H9 (cell line): ENCODE results near the gene VSIG8. TPM values are rescaled to one million over a fixed set of nuclear protein-coding genes. Genes with fewer than 3 reads are reported as not detected.

Experiments used
- DNase-seq: peaks from one replicate; pipeline ENCODE4 v3.0.0-alpha.2; 2017
- H2AFZ ChIP-seq: one replicate; pipeline ENCODE4 v1.6.1; 2013; ENCODE audit warnings: mild to moderate bottlenecking, low read length, control low read depth, moderate library complexity
- H2AK5ac ChIP-seq: 2 replicates; pipeline ENCODE4 v1.6.1; 2013; ENCODE audit warnings: low read length, control low read depth, mixed read lengths; ENCODE audit not compliant: insufficient read length
- H2BK120ac ChIP-seq: one replicate; pipeline ENCODE4 v1.6.1; 2013; ENCODE audit warnings: low read depth, mild to moderate bottlenecking, low read length, control low read depth, inconsistent platforms; ENCODE audit not compliant: poor library complexity, severe bottlenecking
- H2BK12ac ChIP-seq: 2 replicates; pipeline ENCODE4 v1.6.1; 2013; ENCODE audit warnings: low read length, control low read depth, mixed read lengths, low read depth; ENCODE audit not compliant: insufficient read length
- H2BK15ac ChIP-seq: 2 replicates; pipeline ENCODE4 v1.6.1; 2013; ENCODE audit warnings: low read depth, low read length, control low read depth
- H2BK20ac ChIP-seq: one replicate; pipeline ENCODE4 v1.6.1; 2013; ENCODE audit warnings: low read depth, mild to moderate bottlenecking, low read length, control low read depth, inconsistent platforms; ENCODE audit not compliant: poor library complexity, severe bottlenecking
- H2BK5ac ChIP-seq: 2 replicates; pipeline ENCODE4 v1.6.1; 2013; ENCODE audit warnings: low read length, control low read depth, mixed read lengths; ENCODE audit not compliant: insufficient read length
- H3K14ac ChIP-seq: 2 replicates; pipeline ENCODE4 v1.6.1; 2013; ENCODE audit warnings: low read length, control low read depth; ENCODE audit not compliant: insufficient read depth
- H3K18ac ChIP-seq: 2 replicates; pipeline ENCODE4 v1.6.1; 2013; ENCODE audit warnings: low read depth, mild to moderate bottlenecking, mixed read lengths, low read length, control low read depth; ENCODE audit not compliant: insufficient read length
- H3K23ac ChIP-seq: 2 replicates; pipeline ENCODE4 v1.6.1; 2013; ENCODE audit warnings: low read length, control low read depth, mixed read lengths, low read depth; ENCODE audit not compliant: insufficient read length
- H3K23me2 ChIP-seq: 2 replicates; pipeline ENCODE4 v1.6.1; 2013; ENCODE audit warnings: low read depth, mild to moderate bottlenecking, mixed read lengths, low read length, control low read depth; ENCODE audit not compliant: insufficient read length, poor library complexity, severe bottlenecking
- H3K27ac ChIP-seq: 2 replicates; pipeline ENCODE4 v1.5.1; 2013; ENCODE audit warnings: low read length, control low read depth, mixed read lengths, low read depth; ENCODE audit not compliant: insufficient read length
- H3K27me3 ChIP-seq: 2 replicates; pipeline ENCODE4 v1.6.1; 2013; ENCODE audit warnings: low read length, control low read depth, inconsistent platforms; ENCODE audit not compliant: insufficient read depth
- H3K4ac ChIP-seq: 2 replicates; pipeline ENCODE4 v1.6.1; 2013; ENCODE audit warnings: low read depth, mild to moderate bottlenecking, control low read depth, inconsistent platforms, low read length, moderate library complexity
- H3K4me1 ChIP-seq: 2 replicates; pipeline ENCODE4 v1.6.1; 2013; ENCODE audit warnings: low read length, control low read depth, inconsistent platforms; ENCODE audit not compliant: insufficient read depth
- H3K4me2 ChIP-seq: 2 replicates; pipeline ENCODE4 v1.6.1; 2013; ENCODE audit warnings: low read length, control low read depth, mixed read lengths; ENCODE audit not compliant: insufficient read length, insufficient read depth
- H3K56ac ChIP-seq: 2 replicates; pipeline ENCODE4 v1.6.1; 2013; ENCODE audit warnings: low read depth, mild to moderate bottlenecking, mixed read lengths, low read length, control low read depth; ENCODE audit not compliant: insufficient read length
- H3K79me1 ChIP-seq: 2 replicates; pipeline ENCODE4 v1.6.1; 2013; ENCODE audit warnings: low read depth, mild to moderate bottlenecking, moderate library complexity, low read length, control low read depth, inconsistent platforms; ENCODE audit not compliant: insufficient read depth, poor library complexity, severe bottlenecking
- H3K79me2 ChIP-seq: 2 replicates; pipeline ENCODE4 v1.6.1; 2013; ENCODE audit warnings: low read length, control low read depth, inconsistent platforms; ENCODE audit not compliant: insufficient read depth
- H3K9ac ChIP-seq: 2 replicates; pipeline ENCODE4 v1.6.1; 2013; ENCODE audit warnings: low read length, control low read depth, mixed read lengths; ENCODE audit not compliant: insufficient read length; ENCODE audit errors: extremely low read depth
- H3K9me3 ChIP-seq: one replicate; pipeline ENCODE4 v1.6.1; 2013; ENCODE audit warnings: low read depth, low read length, inconsistent platforms; ENCODE audit not compliant: control insufficient read depth
- H3T11ph ChIP-seq: one replicate; pipeline ENCODE4 v1.6.1; 2013; ENCODE audit warnings: mild to moderate bottlenecking, low read length, control low read depth, inconsistent platforms
- H4K20me1 ChIP-seq: one replicate; pipeline ENCODE4 v1.6.1; 2013; ENCODE audit not compliant: control insufficient read depth, insufficient read length, insufficient read depth
- H4K5ac ChIP-seq: 2 replicates; pipeline ENCODE4 v1.6.1; 2013; ENCODE audit warnings: low read depth, mild to moderate bottlenecking, mixed read lengths, low read length, control low read depth; ENCODE audit not compliant: insufficient read length
- H4K8ac ChIP-seq: replicated peaks from 2 replicates; pipeline ENCODE4 v1.6.1; 2013; ENCODE audit warnings: low read length, control low read depth, mixed read lengths, low read depth; ENCODE audit not compliant: insufficient read length
- H4K91ac ChIP-seq: 2 replicates; pipeline ENCODE4 v1.6.1; 2013; ENCODE audit warnings: low read depth, mild to moderate bottlenecking, moderate library complexity, mixed read lengths, low read length, control low read depth; ENCODE audit not compliant: insufficient read length
- H3K27ac Mint-ChIP-seq, 3 experiments: 2 replicates in 2 of 3; 3 replicates in 1 of 3; pipeline ENCODE4 v1.8.0; 2020 to 2021; ENCODE audit warnings: mixed read lengths in 3 of 3, mild to moderate bottlenecking in 1 of 3, moderate library complexity in 1 of 3
- H3K27me3 Mint-ChIP-seq: 2 replicates; pipeline ENCODE4 v1.8.0; 2021; ENCODE audit warnings: low read depth, mild to moderate bottlenecking, moderate library complexity, mixed read lengths
- H3K36me3 Mint-ChIP-seq, 3 experiments: 2 replicates in 2 of 3; 3 replicates in 1 of 3; pipeline ENCODE4 v1.8.0; 2020 to 2021; ENCODE audit warnings: low read depth in 3 of 3, mixed read lengths in 3 of 3; ENCODE audit not compliant: insufficient read depth in 1 of 3
- H3K4me1 Mint-ChIP-seq, 2 experiments: 2 replicates each; pipeline ENCODE4 v1.8.0; 2020; ENCODE audit warnings: mixed read lengths in 2 of 2
- H3K4me3 Mint-ChIP-seq, 2 experiments: 2 replicates in 1 of 2; 3 replicates in 1 of 2; pipeline ENCODE4 v1.8.0; 2020 to 2021; ENCODE audit warnings: mild to moderate bottlenecking in 2 of 2, mixed read lengths in 2 of 2, moderate library complexity in 1 of 2
- H3K9me3 Mint-ChIP-seq, 2 experiments: 2 replicates in 1 of 2; 3 replicates in 1 of 2; pipeline ENCODE4 v1.8.0; 2020; ENCODE audit warnings: mild to moderate bottlenecking in 2 of 2, mixed read lengths in 2 of 2, moderate library complexity in 1 of 2
- CTCF ChIP-seq: fragments of 200-600 bp; sonication (generic); conservative IDR thresholded peaks from 3 replicates; pipeline ENCODE4 v1.8.0; 2021; ENCODE audit warnings: antibody characterized with exemption, mild to moderate bottlenecking
- WGBS: extraction: QIAGEN DNeasy Blood & Tissue Kit; methylation state at CpG from one replicate; pipeline ENCODE4 v1.1.7; 2013; ENCODE audit warnings: missing lambda C conversion rate, low lambda C conversion rate, mixed read lengths; ENCODE audit not compliant: insufficient read length; ENCODE audit errors: extremely low coverage; 5-methylcytosine and 5-hydroxymethylcytosine counted together
- total RNA-seq: library from RNA; stranded (reverse); gene quantifications from 2 replicates; pipeline ENCODE4 v1.2.1, GENCODE V29; 2021

The VSIG8 gene
- total RNA-seq, 1 experiment from 2014 or later: not detected

GRCh38 chr1:159866905-159867663 is 4.6 kb upstream of the VSIG8 start:
- no peak overlapping the region for H2AFZ ChIP-seq
- H3K23me2 ChIP-seq: no peaks in the 10 kb centered on the region
- no peak overlapping the region for H3K4me2 ChIP-seq
- no peak overlapping the region for H3T11ph ChIP-seq
- H3K18ac ChIP-seq: no peak overlapping the region
- Mint-ChIP-seq H3K27me3 (peaks cover 21% of the 10 kb centered on the region), H3K4me1 (peaks cover 18 to 24% of the 10 kb centered on the region in 2 experiments), H3K9me3 (no peaks in the 10 kb centered on the region), H3K36me3 (no peaks in the 10 kb centered on the region; a peak in 1 of 7 replicates), H3K4me3 (no peak overlapping the region), H3K27ac (no peak overlapping the region)
- H4K20me1 ChIP-seq: peaks cover 2% of the 10 kb centered on the region
- H3K27me3 ChIP-seq: no peaks in the 10 kb centered on the region
- no peak overlapping the region for H3K23ac ChIP-seq
- H3K4ac ChIP-seq: no peak overlapping the region
- H3K14ac ChIP-seq: no peak overlapping the region
- H3K27ac ChIP-seq: no peak overlapping the region
- H4K8ac ChIP-seq: no peak overlapping the region
- H2AK5ac ChIP-seq: no peak overlapping the region
- no peak overlapping the region for H4K91ac ChIP-seq
- H3K4me1 ChIP-seq: no peaks in the 10 kb centered on the region
- no peaks in the 10 kb centered on the region for H3K9me3 ChIP-seq
- H2BK5ac ChIP-seq: no peak overlapping the region
- H3K79me1 ChIP-seq: no peaks in the 10 kb centered on the region
- H3K9ac ChIP-seq: no peak overlapping the region
- H2BK12ac ChIP-seq: no peak overlapping the region
- H2BK120ac ChIP-seq: no peak overlapping the region
- no peak overlapping the region for H4K5ac ChIP-seq
- no CpG with 5 or more reads among the region's 14 CpGs for WGBS
- no peaks in the 10 kb centered on the region for H3K79me2 ChIP-seq
- no peak overlapping the region for H2BK20ac ChIP-seq
- DNase-seq: no peak
- no peak for TF ChIP-seq CTCF
- no peak overlapping the region for H3K56ac ChIP-seq
- no peak overlapping the region for H2BK15ac ChIP-seq
